ENCODE measurements around the gene PRKCI. TPM values are rescaled to one million over a fixed set of nuclear protein-coding genes. Genes with fewer than 3 reads are reported as not detected.
"Not testable (repeated sequence)": the region's sequence is repeated elsewhere in the genome, so short reads cannot be mapped to it uniquely, and the experiment has no call there.

The PRKCI gene
- total RNA-seq, 1 donor from 2014 or later, result 10.1 TPM

DNA sequence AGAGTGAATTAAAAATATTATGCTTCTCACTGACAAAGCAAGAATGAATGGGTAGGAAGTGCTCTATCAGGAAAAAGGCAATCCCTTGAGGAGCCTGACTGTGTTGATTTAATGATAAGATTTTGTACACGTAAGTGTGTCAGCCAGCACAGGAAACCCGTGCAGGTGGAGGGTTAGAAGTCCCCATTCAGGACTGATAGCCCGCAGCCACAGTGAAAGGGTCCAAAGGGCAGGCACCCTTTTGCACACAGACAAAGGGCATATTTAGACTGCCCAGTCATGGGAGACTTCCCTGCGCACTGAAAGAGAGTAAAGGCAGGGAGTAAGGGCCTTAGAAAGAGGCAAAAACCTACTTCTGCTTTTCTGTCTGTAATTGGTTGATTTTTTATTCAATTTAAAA lies 108.9 kb downstream of the PRKCI start:
- ATAC-seq (peak; percentile 96), DNase-seq (ENCODE audit: low spot score) (peak; percentile 92)

- DNase-seq (ENCODE audit: low spot score) (no peak), ATAC-seq (no peak)
Observed at GRCh38 chr3:170337420-170337819, 115.2 kb downstream of the PRKCI start.

DNA sequence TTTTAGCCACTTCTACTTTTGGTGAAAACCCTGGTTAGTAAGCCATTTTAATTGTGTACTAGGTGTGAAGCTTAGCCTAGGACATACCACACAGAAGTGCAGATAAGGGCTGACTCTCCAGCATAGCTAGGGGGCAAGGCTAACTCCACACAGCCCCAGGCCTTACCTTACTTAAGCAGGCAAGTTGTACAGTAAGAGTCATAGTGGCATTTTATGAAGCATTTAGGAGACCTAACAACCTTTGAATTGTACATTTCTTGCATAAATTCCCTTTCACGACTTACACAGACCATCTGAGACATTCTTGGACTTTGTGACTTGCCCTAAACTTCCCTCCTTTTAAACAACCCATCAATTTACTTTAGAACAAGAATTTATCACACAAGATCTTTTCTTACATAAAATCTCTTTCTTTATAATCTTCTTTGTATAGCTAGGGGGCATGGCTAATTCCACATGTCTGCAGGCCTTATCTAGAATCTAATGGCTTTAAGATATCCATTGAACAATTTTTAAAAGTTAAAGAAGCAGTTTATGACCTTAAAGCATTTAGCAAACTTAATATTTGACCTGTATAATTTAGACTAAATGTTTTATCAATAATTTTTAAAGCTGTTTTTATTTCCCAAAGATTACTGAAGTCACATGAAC lies 116.6 kb downstream of the PRKCI start:
- DNase-seq (ENCODE audit: low spot score) (no peak), ATAC-seq (no peak)

DNA sequence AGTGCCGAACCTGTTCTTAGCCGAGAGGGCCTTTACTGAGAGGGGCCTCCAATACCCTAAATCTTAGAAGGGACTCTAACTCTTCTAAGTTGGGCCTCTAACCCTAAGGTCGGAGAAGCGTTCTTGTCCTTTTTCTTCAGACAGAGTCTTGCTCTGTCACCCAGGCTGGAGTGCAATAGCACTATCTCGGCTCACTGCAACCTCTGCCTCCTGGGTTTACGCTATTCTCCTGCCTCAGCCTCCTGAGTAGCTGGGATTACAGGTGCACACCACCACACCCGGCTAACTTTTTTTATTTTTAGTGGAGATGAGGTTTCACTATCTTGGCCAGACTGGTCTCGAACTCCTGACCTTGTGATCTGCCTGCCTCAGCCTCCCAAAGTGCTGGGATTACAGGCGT lies 120.0 kb downstream of the PRKCI start:
- ATAC-seq; DNase-seq (ENCODE audit: low spot score): not testable (repeated sequence)

DNA sequence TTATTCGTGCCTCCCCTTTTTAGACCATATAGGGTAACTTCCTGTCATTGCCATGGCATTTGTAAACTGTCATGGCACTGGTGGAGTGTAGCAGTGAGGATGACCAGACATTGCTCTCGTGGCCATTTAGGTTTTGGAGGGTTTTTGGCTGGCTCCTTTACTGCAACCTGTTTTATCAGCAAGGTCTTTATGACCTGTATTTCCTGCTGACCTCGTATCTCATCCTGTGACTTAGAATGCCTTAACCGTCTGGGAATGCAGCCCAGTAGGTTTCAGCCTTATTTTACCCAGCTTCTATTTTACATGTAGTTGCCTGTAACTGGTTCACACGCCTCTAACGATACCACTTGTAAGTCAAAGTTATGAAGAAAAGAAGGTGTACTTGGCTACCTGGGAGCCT lies 121.6 kb downstream of the PRKCI start:
- ATAC-seq; DNase-seq (ENCODE audit: low spot score): not testable (repeated sequence)

DNA sequence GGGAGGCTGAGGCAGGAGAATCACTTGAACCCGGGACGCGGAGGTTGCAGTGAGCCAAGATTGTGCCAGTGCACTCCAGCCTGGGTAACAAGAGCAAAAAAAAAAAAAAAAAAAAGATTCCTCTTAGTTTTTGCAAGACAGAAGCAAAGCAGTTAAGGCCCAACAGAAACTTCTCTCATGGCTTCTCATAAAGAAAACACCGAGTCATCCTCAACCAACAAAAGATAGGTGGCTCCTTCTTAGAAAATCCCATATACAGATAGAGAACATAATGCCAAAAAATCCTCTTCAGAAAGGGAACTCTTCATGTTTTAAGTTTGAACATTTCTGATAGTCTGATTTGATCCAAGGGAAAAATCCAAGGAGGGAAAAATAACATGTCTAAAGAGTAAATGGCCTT lies 122.7 kb downstream of the PRKCI start:
- ATAC-seq (no peak), DNase-seq (ENCODE audit: low spot score) (no peak)

- ATAC-seq (no peak), DNase-seq (ENCODE audit: low spot score) (no peak)
Observed at GRCh38 chr3:170346481-170347392, 124.5 kb downstream of the PRKCI start.

DNA sequence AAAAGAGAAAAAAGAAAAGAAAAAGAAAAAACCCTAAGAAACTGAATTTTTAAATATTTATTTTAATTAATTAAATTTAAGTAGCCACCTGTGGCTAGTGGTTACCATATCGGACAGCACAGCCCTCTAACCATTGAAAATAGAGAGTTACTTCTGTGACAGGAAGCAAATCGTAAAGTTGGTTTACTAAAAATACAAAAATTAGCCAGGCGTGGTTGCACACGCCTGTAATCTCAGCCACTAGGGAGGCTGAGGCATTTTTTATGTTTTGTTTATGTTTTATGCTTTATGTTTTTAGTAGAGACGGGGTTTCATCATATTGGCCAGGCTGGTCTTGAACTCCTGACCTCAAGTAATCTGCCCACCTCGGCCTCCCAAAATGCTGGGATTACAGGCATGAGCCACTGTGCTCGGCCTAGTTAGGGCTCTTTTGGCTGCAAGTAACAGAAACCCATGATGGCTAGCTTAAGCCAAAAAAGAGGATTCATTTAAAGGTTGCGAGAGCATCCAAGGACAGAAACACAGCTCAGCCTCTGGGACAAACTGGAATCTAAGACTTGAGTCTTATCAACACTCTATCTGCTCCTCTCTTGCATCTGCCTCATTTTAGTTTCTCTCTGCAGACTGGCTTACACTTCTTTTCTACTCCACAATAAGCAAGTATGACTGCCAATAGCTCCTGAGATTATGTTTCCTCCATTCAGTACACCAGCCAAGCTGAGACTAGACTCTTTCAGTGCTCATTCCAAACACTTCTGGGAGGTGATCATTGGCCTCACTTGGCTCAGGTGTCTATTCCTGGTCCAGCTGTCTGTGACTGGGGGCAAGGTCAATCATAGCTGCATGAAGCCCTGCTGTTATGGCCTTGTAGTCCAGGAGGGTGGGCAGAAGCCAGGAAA lies 128.5 kb downstream of the PRKCI start:
- ATAC-seq, result peak; percentile 88
- DNase-seq (ENCODE audit: low spot score), result peak; percentile 66

GRCh38 chr3:170352936-170353335 lies 130.7 kb downstream of the PRKCI start:
- DNase-seq (ENCODE audit: low spot score) (no peak), ATAC-seq (no peak)

GRCh38 chr3:170353485-170353884 lies 131.3 kb downstream of the PRKCI start:
- ATAC-seq (no peak), DNase-seq (ENCODE audit: low spot score) (no peak)

GRCh38 chr3:170354760-170355159 lies 132.5 kb downstream of the PRKCI start:
- no peak for ATAC-seq
- no peak for DNase-seq (ENCODE audit: low spot score)

Other genes with a start within 250 kb of the PRKCI start
- 0.96 TPM for gene GPR160, start 184.4 kb upstream of the PRKCI start, total RNA-seq
- 17.6 TPM for gene PHC3, start 40.7 kb upstream of the PRKCI start, total RNA-seq
- 22.4 TPM for gene SKIL, start 135.3 kb downstream of the PRKCI start, total RNA-seq
- gene CLDN11, start 196.4 kb downstream of the PRKCI start, total RNA-seq, result 1.5 TPM

All from left lobe of liver (tissue), 2 donors.